ENCODE results near the gene NAA25. TPM values are rescaled to one million over a fixed set of nuclear protein-coding genes. Genes with fewer than 3 reads are reported as not detected.

NAA25 gene
- total and polyA plus RNA-seq, 4 donors: 6.2 to 38.5 (median 19.4) TPM

DNA sequence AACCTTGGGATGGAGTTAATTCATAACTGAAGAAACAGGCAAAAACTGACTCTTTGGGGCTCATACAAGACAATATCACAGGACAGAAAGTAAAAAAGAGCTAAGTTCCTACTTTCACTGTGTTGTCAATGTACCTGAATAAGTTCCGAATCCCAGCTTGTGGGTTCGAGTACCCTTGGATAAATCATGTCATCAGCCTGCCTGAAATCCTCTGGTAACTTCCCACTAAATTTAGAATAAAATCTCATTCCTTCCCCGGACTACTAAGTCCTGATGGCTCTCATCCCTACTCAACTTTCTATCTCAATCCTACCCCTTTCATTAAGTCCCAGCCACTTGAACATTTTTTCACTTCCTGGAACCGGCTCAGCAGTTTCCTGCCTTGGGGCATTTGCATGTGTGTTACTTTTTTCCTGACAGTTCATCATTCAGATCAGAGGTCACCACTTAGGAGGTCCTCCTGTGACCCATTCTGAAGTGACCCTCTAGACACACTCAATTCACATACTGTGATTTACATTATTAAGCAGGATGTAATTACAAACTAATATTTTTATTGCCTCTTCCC lies 82.7 kb downstream of the NAA25 start:
- no peak for ATAC-seq (ENCODE audit: insufficient read depth, low FRiP score)
- DNase-seq: no peak
- WGBS, 2 donors: 55 to 64% methylated on average over 4 of the region's 4 CpGs
- TF ChIP-seq, protein P1, sequence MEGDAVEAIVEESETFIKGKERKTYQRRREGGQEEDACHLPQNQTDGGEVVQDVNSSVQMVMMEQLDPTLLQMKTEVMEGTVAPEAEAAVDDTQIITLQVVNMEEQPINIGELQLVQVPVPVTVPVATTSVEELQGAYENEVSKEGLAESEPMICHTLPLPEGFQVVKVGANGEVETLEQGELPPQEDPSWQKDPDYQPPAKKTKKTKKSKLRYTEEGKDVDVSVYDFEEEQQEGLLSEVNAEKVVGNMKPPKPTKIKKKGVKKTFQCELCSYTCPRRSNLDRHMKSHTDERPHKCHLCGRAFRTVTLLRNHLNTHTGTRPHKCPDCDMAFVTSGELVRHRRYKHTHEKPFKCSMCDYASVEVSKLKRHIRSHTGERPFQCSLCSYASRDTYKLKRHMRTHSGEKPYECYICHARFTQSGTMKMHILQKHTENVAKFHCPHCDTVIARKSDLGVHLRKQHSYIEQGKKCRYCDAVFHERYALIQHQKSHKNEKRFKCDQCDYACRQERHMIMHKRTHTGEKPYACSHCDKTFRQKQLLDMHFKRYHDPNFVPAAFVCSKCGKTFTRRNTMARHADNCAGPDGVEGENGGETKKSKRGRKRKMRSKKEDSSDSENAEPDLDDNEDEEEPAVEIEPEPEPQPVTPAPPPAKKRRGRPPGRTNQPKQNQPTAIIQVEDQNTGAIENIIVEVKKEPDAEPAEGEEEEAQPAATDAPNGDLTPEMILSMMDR (IDR thresholded peaks at IDR 0.05; ENCODE audit: control extremely low read depth, extremely low read depth): no peak
- Histone ChIP-seq H3K9me3 (ENCODE audit: control insufficient read depth in 4 of 4, insufficient read depth in 3 of 4, low read length in 3 of 4) (no peaks in the 10 kb centered on the region), H3K27me3 (ENCODE audit: control insufficient read depth in 3 of 3, insufficient read depth in 3 of 3, low read length in 2 of 3) (no peaks in the 10 kb centered on the region), H3K27ac (ENCODE audit: low read depth in 1 of 2, low read length in 1 of 2) (no peak overlapping the region), H3K4me3 (no peak overlapping the region), H3K4me1 (ENCODE audit: control insufficient read depth in 5 of 5, insufficient read depth in 5 of 5, low read length in 5 of 5) (no peaks in the 10 kb centered on the region), H3K36me3 (ENCODE audit: control insufficient read depth in 4 of 4, insufficient read depth in 4 of 4, low read length in 4 of 4) (peaks cover 15 to 43% (median 26%) of the 10 kb centered on the region in 4 donors), H3K9ac (ENCODE audit: insufficient read depth in 1 of 2, low read length in 2 of 2) (no peak overlapping the region)

DNA sequence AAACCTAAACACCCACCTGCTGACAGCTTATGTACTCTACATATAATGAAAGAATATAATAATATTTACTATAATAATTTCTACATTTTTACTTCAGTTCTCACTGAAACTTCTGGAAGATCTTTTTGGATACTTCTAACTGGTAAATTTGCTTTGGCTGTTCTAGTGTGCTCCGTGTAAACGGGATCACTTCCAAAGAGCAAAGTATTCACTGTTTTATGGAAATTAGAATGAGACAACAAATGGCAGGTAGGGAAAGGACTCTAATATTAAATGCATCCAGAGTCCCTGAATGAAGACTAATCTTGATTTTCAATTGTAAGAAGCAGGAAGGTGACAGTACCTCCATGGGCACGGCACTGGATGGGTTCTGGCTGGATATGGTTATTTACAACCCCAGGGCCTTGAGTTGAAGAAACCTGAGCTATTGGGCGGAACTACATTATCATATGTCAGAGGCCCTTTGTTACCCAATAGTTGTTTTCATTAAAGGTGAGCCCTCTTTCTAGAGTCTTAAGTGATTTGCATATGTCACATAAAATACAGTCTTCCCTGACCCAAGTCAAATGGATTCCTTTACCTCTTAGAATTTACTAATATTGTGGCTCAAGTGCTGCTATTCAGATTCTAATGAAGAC lies 84.7 kb downstream of the NAA25 start:
- ATAC-seq (ENCODE audit: insufficient read depth, low FRiP score): no peak
- WGBS, 2 donors: 80 to 94% methylated on average over 4 of the region's 4 CpGs

DNA sequence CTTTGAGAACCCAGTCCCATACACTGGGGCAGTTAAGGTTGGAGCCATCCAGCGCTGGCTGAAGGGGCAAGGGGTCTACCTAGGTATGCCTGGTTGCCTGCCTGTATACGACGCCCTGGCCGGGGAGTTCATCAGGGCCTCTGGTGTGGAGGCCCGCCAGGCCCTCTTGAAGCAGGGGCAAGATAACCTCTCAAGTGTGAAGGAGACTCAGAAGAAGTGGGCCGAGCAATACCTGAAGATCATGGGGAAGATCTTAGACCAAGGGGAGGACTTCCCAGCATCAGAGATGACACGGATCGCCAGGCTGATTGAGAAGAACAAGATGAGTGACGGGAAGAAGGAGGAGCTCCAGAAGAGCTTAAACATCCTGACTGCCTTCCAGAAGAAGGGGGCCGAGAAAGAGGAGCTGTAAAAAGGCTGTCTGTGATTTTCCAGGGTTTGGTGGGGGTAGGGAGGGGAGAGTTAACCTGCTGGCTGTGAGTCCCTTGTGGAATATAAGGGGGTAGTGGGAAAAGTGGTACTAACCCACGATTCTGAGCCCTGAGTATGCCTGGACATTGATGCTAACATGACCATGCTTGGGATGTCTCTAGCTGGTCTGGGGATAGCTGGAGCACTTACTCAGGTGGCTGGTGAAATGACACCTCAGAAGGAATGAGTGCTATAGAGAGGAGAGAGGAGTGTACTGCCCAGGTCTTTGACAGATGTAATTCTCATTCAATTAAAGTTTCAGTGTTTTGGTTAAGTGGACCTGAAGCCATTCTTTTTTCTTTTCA lies 86.2 kb downstream of the NAA25 start:
- TF ChIP-seq, protein P1 (IDR thresholded peaks at IDR 0.05; ENCODE audit: control extremely low read depth, extremely low read depth): no peak
- no peak for ATAC-seq (ENCODE audit: insufficient read depth, low FRiP score)
- WGBS, 2 donors: 80 to 90% methylated on average over 11 of the region's 11 CpGs

More for the DNA sequence above, 84.7 kb downstream of the NAA25 start:
- Histone ChIP-seq H3K9ac (ENCODE audit: insufficient read depth in 1 of 2, low read length in 2 of 2) (no peak overlapping the region), H3K27ac (ENCODE audit: low read depth in 1 of 2, low read length in 1 of 2) (no peak overlapping the region), H3K4me3 (no peak overlapping the region), H3K36me3 (ENCODE audit: control insufficient read depth in 4 of 4, insufficient read depth in 4 of 4, low read length in 4 of 4) (peaks cover 21 to 43% (median 24%) of the 10 kb centered on the region in 4 donors), H3K27me3 (ENCODE audit: control insufficient read depth in 3 of 3, insufficient read depth in 3 of 3, low read length in 2 of 3) (no peaks in the 10 kb centered on the region), H3K4me1 (ENCODE audit: control insufficient read depth in 5 of 5, insufficient read depth in 5 of 5, low read length in 5 of 5) (no peaks in the 10 kb centered on the region), H3K9me3 (ENCODE audit: control insufficient read depth in 4 of 4, insufficient read depth in 3 of 4, low read length in 3 of 4) (no peaks in the 10 kb centered on the region)
- no peak for DNase-seq
- TF ChIP-seq, protein P1 (IDR thresholded peaks at IDR 0.05; ENCODE audit: control extremely low read depth, extremely low read depth): no peak

More for the DNA sequence above, 86.2 kb downstream of the NAA25 start:
- no peaks in the 10 kb centered on the region for H3K9me3 ChIP-seq (ENCODE audit: control insufficient read depth in 4 of 4, insufficient read depth in 3 of 4, low read length in 3 of 4)
- peaks cover 19 to 45% (median 23%) of the 10 kb centered on the region in 4 donors for H3K36me3 ChIP-seq (ENCODE audit: control insufficient read depth in 4 of 4, insufficient read depth in 4 of 4, low read length in 4 of 4)
- no peaks in the 10 kb centered on the region for H3K4me1 ChIP-seq (ENCODE audit: control insufficient read depth in 5 of 5, insufficient read depth in 5 of 5, low read length in 5 of 5)
- no peak overlapping the region for H3K4me3 ChIP-seq
- H3K9ac ChIP-seq (ENCODE audit: insufficient read depth in 1 of 2, low read length in 2 of 2): no peak overlapping the region
- H3K27me3 ChIP-seq (ENCODE audit: control insufficient read depth in 3 of 3, insufficient read depth in 3 of 3, low read length in 2 of 3): no peaks in the 10 kb centered on the region
- H3K27ac ChIP-seq (ENCODE audit: low read depth in 1 of 2, low read length in 1 of 2): no peak overlapping the region
- no peak for DNase-seq
